Right lobe of liver (tissue), 6 donors: ENCODE data around the gene FAM222B. TPM values are rescaled to one million over a fixed set of nuclear protein-coding genes. Genes with fewer than 3 reads are reported as not detected.
"Not testable (repeated sequence)": the region's sequence is repeated elsewhere in the genome, so short reads cannot be mapped to it uniquely, and the experiment has no call there.

Source experiments
- ATAC-seq, 4 donors: fragments of 200-7000 bp; cut with Tn5 transposase; one replicate each; pipeline ENCODE4 v1.9.1; 2020; ENCODE audit warnings: mild to moderate bottlenecking in 4 of 4, moderate library complexity in 4 of 4
- DNase-seq, 3 donors: peaks; one replicate each; pipeline ENCODE4 v3.0.0-alpha.2; 2020
- H3K27ac ChIP-seq, 3 donors: fragments of 200-600 bp; one replicate each; pipeline ENCODE4 v1.8.0; 2022
- H3K27me3 ChIP-seq, 2 donors: fragments of 200-600 bp; one replicate each; pipeline ENCODE4 v1.8.0; 2022
- H3K36me3 ChIP-seq, 4 donors: fragments of 200-600 bp; sonication (generic) in 1 of 4; one replicate each; pipeline versions ENCODE4 v1.5.1 to v1.8.0; 2017 to 2022; ENCODE audit warnings: control low read depth in 1 of 4
- H3K4me1 ChIP-seq, 4 donors: fragments of 200-600 bp; sonication (generic) in 1 of 4; one replicate each; pipeline versions ENCODE4 v1.5.1 to v1.8.0; 2017 to 2022; ENCODE audit warnings: control low read depth in 1 of 4
- H3K4me3 ChIP-seq, 3 donors: fragments of 200-600 bp; one replicate each; pipeline ENCODE4 v1.8.0; 2022
- H3K9me3 ChIP-seq, 4 donors: fragments of 200-600 bp; sonication (generic) in 1 of 4; one replicate each; pipeline versions ENCODE4 v1.5.1 to v1.8.0; 2017 to 2022; ENCODE audit warnings: control low read depth in 1 of 4
- POLR2A ChIP-seq: fragments of 450-650 bp; IDR thresholded peaks from one replicate; pipeline ENCODE4 v1.6.1; 2017; ENCODE audit warnings: antibody characterized with exemption, mild to moderate bottlenecking
- WGBS: methylation state at CpG from one replicate; pipeline ENCODE4 v1.1.6; 2018; ENCODE audit warnings: low coverage, low lambda C conversion rate; ENCODE audit not compliant: insufficient coverage; ENCODE audit errors: missing lambda C conversion rate; 5-methylcytosine and 5-hydroxymethylcytosine counted together
- intact Hi-C, 2 donors: fragments of 100-400 bp; cut with DNase I; formaldehyde crosslinking; loops; one replicate each; pipeline versions ENCODE4 v1.11.2 to v1.14.1; 2022
- total RNA-seq, 6 experiments: library from RNA; depleted of rRNA in 2 of 6; stranded (reverse); fragments of >200 nt in 2 of 6; fragmentation: NEBNext Ultra II Directional in 3 of 6; extraction: Animal tissue kit (Norgen Biotek cat#: 25700) in 3 of 6; gene quantifications; one replicate each; pipeline versions ENCODE4 v1.1.0 to v1.2.4, GENCODE V29; 2016 to 2023
- TF ChIP-seq, protein P1 (sequence below), 4 donors: fragments of 200-600 bp in 3 of 4; fragments of 450-650 bp in 1 of 4; IDR thresholded peaks; one replicate each; pipeline versions ENCODE4 v1.5.1 to v1.8.0; 2016 to 2022; ENCODE audit warnings: antibody characterized with exemption in 4 of 4, mild to moderate bottlenecking in 2 of 4
- donor health status: DM: no; HTN: yes; CAD: no.
- donor health status: DM: no; HTN: no; CAD: no.
- donor health status: DM: no; HTN: no; CAD: no.
- donor health status: DM: no; HTN: yes; CAD: no.
- donor health status: DM: no; HTN: yes; CAD: no.

Gene FAM222B
- total RNA-seq, 6 experiments from 2014 or later = 5.8 to 12.0 (median 8.8) TPM

DNA sequence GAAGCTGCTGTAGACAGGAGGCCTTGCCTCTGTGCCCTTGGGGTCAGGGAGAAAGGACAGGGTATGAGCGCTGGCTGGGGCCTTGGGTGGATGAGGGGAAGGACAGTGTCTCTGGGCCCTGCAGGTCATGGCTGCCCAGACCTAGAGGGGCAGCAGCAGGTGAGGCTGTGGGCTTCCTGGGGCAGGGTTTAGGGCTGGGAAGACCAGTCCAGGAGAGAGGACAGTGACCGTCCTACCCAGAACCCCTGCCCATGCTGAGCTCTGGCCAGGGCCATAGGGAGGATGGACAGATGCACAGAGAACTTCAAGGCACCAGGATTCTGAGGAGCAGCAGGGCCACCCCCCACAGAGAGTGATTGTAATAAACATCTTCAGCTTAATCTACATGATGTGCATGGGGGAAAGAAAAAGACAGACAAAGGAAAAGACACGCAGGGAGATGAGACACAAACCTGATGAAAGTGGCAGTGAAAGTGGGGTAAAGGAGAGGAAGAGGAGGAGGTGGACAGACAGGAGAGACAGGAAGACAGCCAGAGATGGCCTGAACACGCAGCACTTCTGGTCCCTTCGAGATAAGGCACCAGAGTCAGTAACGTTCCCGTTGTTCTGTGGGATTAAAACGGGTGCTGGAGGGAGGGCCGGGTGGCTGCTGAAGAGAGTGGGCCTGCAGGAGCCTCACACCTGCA, 37.4 kb upstream of the FAM222B start:
- Histone ChIP-seq H3K9me3 (no peaks in the 10 kb centered on the region), H3K27ac (no peak overlapping the region), H3K4me3 (no peak overlapping the region), H3K4me1 (no peaks in the 10 kb centered on the region), H3K36me3 (peaks cover 12 to 54% (median 27%) of the 10 kb centered on the region in 4 donors), H3K27me3 (no peaks in the 10 kb centered on the region)
- 54% methylated on average over 4 of the region's 9 CpGs for WGBS
- no peak for ATAC-seq
- TF ChIP-seq, protein P1, sequence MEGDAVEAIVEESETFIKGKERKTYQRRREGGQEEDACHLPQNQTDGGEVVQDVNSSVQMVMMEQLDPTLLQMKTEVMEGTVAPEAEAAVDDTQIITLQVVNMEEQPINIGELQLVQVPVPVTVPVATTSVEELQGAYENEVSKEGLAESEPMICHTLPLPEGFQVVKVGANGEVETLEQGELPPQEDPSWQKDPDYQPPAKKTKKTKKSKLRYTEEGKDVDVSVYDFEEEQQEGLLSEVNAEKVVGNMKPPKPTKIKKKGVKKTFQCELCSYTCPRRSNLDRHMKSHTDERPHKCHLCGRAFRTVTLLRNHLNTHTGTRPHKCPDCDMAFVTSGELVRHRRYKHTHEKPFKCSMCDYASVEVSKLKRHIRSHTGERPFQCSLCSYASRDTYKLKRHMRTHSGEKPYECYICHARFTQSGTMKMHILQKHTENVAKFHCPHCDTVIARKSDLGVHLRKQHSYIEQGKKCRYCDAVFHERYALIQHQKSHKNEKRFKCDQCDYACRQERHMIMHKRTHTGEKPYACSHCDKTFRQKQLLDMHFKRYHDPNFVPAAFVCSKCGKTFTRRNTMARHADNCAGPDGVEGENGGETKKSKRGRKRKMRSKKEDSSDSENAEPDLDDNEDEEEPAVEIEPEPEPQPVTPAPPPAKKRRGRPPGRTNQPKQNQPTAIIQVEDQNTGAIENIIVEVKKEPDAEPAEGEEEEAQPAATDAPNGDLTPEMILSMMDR (IDR thresholded peaks at IDR 0.05) = no peak
- no peak for TF ChIP-seq POLR2A
- no peak for DNase-seq
- intact Hi-C loops = no loop called here

DNA sequence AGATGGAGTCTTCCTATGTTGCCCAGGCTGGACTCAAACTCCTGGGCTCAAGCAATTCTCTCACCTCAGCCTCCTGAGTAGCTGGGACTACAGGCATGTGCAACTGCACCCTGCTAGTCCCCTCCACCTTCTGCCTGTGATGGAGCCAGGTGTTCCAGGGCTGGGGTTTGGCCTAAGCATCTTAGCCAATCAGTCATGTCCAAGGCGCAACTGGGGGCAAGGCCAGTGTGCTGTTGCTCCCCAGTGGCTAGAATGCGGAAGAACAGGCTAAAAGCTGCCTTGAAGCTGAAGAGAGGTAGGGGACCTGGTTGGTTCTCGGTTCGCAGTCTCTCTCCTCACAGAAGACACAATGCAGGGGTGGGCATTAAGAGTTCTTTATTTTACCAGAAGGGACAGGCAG, 36.4 kb upstream of the FAM222B start:
- intact Hi-C loops = no loop called here
- TF ChIP-seq, protein P1 (IDR thresholded peaks at IDR 0.05) = peak in 3 of 4 donors; percentile 12 to 31 (median 16)
- TF ChIP-seq POLR2A = no peak
- DNase-seq (no peak), ATAC-seq (peak; percentile 47 to 69 (median 55))
- H3K27me3 ChIP-seq = no peaks in the 10 kb centered on the region
- no peaks in the 10 kb centered on the region for H3K9me3 ChIP-seq
- no peaks in the 10 kb centered on the region for H3K4me1 ChIP-seq
- H3K4me3 ChIP-seq = no peak overlapping the region
- WGBS = 80% methylated on average over 1 of the region's 4 CpGs
- H3K27ac ChIP-seq = no peak overlapping the region
- peaks cover 12 to 46% (median 24%) of the 10 kb centered on the region in 4 donors for H3K36me3 ChIP-seq

DNA sequence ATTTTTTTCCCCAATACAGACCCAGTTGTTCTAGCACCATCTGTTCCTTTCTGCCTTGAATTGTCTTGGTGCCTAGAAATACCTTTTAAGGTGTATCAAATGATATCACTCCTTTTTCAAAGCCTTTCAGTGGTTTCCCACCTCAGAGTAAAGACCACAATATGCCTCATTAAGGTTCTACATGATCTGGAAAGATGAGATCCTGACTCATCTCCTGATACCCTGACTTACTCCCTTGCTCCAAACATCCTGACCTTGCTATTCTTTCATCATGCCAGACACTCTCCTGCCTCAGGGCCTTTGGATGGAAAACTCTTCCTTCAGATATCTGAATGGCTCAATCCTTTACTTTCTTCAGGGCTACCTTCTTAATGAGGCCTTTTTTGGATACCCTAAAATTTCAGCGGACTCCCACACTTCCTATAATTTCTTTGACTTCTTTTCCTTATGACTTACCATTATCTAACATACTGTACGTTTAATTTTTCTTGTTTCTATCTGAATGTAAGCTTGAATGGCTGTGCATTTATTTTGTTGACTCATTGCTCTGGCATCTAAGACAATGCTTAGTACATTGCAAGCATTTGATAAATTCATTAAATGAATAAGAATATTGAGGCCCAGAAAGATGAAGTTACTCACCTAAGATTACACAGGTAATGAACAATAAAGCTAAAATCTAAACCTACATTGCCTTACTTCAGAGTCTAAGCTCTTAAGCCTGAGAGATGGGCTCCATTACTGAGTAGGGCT, 35.7 kb upstream of the FAM222B start:
- WGBS = 83% methylated on average over 2 of the region's 2 CpGs
- H3K4me3 ChIP-seq = no peak overlapping the region
- intact Hi-C loops = no loop called here
- H3K4me1 ChIP-seq = no peaks in the 10 kb centered on the region
- ATAC-seq (no peak), DNase-seq (no peak)
- H3K36me3 ChIP-seq = peaks cover 12 to 40% (median 24%) of the 10 kb centered on the region in 4 donors
- H3K27me3 ChIP-seq = no peaks in the 10 kb centered on the region
- TF ChIP-seq, protein P1 (IDR thresholded peaks at IDR 0.05) = no peak
- no peak for TF ChIP-seq POLR2A
- no peak overlapping the region for H3K27ac ChIP-seq
- no peaks in the 10 kb centered on the region for H3K9me3 ChIP-seq

DNA sequence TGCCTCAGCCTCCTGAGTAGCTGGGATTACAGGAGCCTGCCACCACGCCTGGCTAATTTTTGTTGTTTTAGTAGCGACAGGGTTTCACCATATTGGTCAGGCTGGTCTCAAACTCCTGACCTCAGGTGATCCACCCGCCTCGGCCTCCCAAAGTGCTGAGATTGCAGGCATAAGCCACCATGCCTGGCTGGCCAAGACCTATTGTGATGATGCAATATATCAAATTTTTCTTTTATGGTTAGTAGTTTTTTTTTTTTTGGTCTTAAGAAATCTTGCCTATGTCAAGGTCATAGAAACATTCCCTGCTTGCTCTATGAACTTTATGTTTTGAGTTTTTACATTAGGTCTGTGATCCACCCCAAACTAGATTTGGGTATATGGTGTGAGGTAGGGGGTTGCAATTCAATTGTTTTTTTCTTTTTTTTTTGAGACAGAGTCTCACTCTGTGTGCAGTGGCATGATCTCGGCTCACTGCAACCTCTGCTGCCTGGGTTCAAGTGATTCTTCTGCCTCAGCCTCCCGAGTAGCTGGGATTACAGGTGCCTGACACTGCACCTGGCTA, 34.6 kb upstream of the FAM222B start:
- ATAC-seq, intact Hi-C loops, H3K27me3 ChIP-seq, H3K4me1 ChIP-seq, DNase-seq, H3K4me3 ChIP-seq, H3K27ac ChIP-seq, H3K9me3 ChIP-seq: not testable (repeated sequence)
- WGBS = 63% methylated on average over 3 of the region's 6 CpGs
- H3K36me3 ChIP-seq = peaks cover 12 to 31% (median 20%) of the 10 kb centered on the region in 4 donors
